ENCODE measurements around the gene MCTP1.
"Not testable (repeated sequence)": the region's sequence is repeated elsewhere in the genome, so short reads cannot be mapped to it uniquely, and the experiment has no call there.

MCTP1 gene

DNA sequence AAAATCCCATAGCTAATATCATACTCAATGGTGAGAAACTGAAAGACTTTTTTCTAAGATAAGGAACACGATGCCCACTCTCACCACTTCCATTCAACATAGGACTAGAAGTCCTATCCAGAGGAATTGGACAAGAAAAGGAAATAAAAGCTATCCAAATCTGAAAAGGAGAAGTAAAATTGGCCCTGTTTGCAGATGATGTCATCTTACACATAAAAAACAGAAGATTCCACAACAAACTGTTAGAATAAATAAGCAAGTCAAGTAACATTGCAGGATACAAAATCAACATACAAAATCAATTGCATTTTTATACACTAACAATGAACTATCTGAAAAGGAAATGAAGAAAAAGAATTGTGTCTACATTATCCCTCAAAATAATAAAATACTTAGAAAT is 308.0 kb downstream of the MCTP1 start:
- DNase-seq (ENCODE audit: extremely low spot score): no peak
- POLR2A ChIA-PET: no interaction called here
- TF ChIP-seq TARDBP (IDR thresholded peaks at IDR 0.05): no peak
- CTCF ChIA-PET: no interaction called here

DNA sequence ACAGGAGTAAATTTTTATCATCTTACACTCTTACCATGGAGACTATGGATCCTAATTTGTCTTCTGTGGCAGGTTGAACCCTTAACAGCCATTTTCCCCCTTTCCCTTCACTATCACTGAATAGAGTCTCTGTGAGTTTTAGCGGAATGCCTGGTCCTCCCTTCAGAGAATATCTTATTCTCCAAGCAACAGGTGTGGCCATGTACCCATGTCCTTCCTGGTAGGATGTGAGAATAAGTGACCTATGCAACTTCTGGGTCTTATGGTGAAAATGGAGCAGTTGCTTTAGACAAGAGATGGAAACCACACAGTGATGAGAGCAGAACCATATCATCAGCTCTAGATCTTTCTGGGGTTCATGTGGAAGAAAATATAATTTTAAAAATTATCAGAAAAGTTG is 312.6 kb downstream of the MCTP1 start:
- no peak for DNase-seq (ENCODE audit: extremely low spot score)
- CTCF ChIA-PET: no interaction called here
- POLR2A ChIA-PET: no interaction called here
- TF ChIP-seq ELF4 (IDR thresholded peaks at IDR 0.05) (no peak), NFRKB (IDR thresholded peaks at IDR 0.05) (no peak), SUZ12 (IDR thresholded peaks at IDR 0.05) (no peak), ZNF384 (IDR thresholded peaks at IDR 0.05) (no peak)

DNA sequence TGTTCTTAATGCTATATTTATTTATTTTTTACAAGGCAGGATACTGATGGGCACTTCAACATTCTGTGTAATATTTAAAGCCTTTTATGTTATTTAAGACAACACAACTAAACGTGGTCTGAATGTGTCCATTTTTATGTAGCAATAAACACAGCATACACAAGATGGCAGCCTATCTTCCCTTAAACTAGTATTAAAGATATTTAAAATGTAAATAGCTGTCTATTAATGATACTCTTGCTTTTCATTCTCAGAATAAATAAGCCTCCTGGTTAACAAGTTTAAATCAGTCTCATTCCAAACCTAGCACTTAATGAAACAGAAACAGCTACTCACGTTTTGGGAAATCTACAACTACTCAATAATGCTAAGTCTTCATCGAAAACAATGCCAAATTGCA is 315.7 kb downstream of the MCTP1 start:
- CTCF ChIA-PET: interaction anchor here (0.6 to 2.0 kb wide), 5 partner anchors 14 to 415 kb away, joined by 3 to 4 read pairs (median 3); no protein-coding TSS in a partner anchor
- no peak for TF ChIP-seq L3MBTL2 (conservative IDR thresholded peaks at IDR 0.05)
- no peak for DNase-seq (ENCODE audit: extremely low spot score)

DNA sequence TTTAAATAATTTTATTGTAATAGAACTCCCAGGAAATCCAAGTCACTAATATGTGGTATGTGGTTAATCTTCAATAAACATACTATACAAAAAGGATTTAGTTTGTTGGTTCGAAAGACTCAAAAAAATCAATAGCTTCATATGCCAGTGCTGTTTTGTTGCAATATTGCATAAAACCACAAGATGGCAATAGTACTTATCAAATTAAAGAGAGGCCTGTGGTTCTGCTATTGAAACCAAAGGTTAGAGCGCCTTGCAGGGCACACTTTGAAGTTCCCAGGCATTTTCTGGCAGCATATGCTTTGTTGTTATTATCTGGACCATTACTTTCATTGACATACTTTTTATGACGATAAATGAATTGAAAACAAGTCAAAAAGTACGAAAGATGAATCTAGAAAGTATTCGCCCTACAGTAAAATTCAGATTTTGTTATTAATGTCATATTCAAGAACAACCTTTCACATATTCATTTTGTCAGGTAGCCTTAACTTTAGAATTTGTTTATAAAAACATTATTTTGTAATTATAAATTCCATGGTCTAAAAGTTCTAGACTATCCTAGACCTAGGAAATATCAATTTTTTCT is 316.3 kb downstream of the MCTP1 start:
- CTCF ChIA-PET: interaction anchor here (0.6 to 2.0 kb wide), 5 partner anchors 13 to 300 kb away, joined by 3 to 4 read pairs (median 3); no protein-coding TSS in a partner anchor

More for the DNA sequence above, 315.7 kb downstream of the MCTP1 start:
- POLR2A ChIA-PET: interaction anchor here (0.9 kb wide), 1 partner anchor 471 kb away, joined by 3 read pairs; no protein-coding TSS in a partner anchor

DNA sequence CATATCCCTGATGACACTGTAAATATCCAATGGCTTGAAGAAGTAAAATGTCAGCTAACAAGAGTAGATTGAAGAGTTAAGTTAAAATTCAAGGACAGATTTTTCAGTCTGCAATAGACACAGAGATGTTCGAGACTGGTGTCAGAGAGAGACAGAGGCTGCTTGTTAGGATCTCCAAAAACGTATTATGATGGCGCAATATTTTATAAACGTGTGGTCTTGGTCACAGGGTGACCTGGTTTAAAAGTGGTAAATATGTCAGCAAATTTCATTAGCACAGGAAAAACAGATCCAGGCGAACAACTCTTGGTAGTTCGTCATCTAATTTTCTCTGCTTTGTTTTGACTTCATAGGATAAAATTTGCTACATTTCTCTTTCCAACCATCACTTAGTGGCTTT is 317.4 kb downstream of the MCTP1 start:
- ChIA-PET CTCF (interaction anchor here (1.0 to 1.1 kb wide), 2 partner anchors 86 to 301 kb away, joined by 3 read pairs; no protein-coding TSS in a partner anchor), POLR2A (no interaction called here)
- TF ChIP-seq SP1 (IDR thresholded peaks at IDR 0.05) (no peak), ARNT (IDR thresholded peaks at IDR 0.05) (no peak), NFRKB (IDR thresholded peaks at IDR 0.05) (no peak), FOXA1 (IDR thresholded peaks at IDR 0.05) (no peak), TARDBP (IDR thresholded peaks at IDR 0.05) (no peak), LEF1 (IDR thresholded peaks at IDR 0.05; ENCODE audit: borderline replicate concordance) (no peak), HDGF (IDR thresholded peaks at IDR 0.05; ENCODE audit: borderline replicate concordance) (no peak), FOXM1 (IDR thresholded peaks at IDR 0.05; ENCODE audit: borderline replicate concordance) (no peak), BHLHE40 (IDR thresholded peaks at IDR 0.05; ENCODE audit: borderline replicate concordance) (no peak), FOXK2 (IDR thresholded peaks at IDR 0.05) (no peak), L3MBTL2 (conservative IDR thresholded peaks at IDR 0.05) (no peak), SUZ12 (IDR thresholded peaks at IDR 0.05) (no peak), CTBP1 (IDR thresholded peaks at IDR 0.05; ENCODE audit: borderline replicate concordance) (no peak), ZNF384 (IDR thresholded peaks at IDR 0.05) (no peak), ELF4 (IDR thresholded peaks at IDR 0.05) (no peak)
- TF ChIP-seq, protein P1, sequence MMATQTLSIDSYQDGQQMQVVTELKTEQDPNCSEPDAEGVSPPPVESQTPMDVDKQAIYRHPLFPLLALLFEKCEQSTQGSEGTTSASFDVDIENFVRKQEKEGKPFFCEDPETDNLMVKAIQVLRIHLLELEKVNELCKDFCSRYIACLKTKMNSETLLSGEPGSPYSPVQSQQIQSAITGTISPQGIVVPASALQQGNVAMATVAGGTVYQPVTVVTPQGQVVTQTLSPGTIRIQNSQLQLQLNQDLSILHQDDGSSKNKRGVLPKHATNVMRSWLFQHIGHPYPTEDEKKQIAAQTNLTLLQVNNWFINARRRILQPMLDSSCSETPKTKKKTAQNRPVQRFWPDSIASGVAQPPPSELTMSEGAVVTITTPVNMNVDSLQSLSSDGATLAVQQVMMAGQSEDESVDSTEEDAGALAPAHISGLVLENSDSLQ (IDR thresholded peaks at IDR 0.05): no peak
- no peak for DNase-seq (ENCODE audit: extremely low spot score)

More for the DNA sequence above, 316.3 kb downstream of the MCTP1 start:
- POLR2A ChIA-PET: interaction anchor here (0.9 kb wide), 1 partner anchor 470 kb away, joined by 3 read pairs; no protein-coding TSS in a partner anchor
- peak; percentile 48 for DNase-seq (ENCODE audit: extremely low spot score)
- no peak for TF ChIP-seq TARDBP (IDR thresholded peaks at IDR 0.05)
- 0 out of 2 replicates have a peak, but pooled peaks have one; percentile 21 for TF ChIP-seq FOXA1 (IDR thresholded peaks at IDR 0.05)

DNA sequence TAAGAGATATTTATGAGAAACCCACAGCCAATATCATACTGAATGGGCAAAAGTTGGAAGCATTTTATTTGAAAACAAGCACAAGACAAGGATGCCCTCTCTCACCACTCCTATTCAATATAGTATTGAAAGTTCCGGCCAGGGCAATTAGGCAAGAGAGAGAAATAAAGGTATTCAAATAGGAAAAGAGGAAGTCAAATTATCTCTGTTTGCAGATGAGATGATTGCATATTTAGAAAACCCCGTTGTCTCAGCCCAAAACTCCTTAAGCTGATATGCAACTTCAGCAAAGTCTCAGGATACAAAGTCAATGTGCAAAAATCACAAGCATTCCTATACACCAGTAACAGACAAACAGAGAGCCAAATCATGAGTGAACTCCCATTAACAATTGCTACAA is 325.6 kb downstream of the MCTP1 start:
- DNase-seq (ENCODE audit: extremely low spot score); POLR2A ChIA-PET; CTCF ChIA-PET: not testable (repeated sequence)

DNA sequence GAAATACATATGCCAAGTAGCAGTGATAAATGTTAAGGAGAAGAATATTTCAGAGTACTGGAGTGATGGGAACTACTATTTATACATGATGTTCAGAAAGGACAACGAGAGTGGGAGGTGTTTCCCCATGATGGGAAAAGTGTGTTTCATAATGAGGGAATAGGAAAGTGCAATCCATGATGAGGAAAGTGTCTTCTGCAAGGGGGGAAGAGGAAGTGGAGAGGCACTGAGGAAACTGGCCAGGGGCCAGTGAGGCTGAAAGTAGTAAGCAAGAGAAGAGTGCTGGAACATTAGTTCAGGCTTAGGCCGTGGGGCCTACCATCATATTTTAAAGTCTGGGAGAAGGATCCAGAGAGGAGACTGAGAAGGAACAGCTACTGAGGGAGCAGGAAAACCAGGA is 339.2 kb downstream of the MCTP1 start:
- ChIA-PET POLR2A (no interaction called here), CTCF (no interaction called here)
- TF ChIP-seq BHLHE40 (IDR thresholded peaks at IDR 0.05; ENCODE audit: borderline replicate concordance): no peak
- no peak for TF ChIP-seq ZNF384 (IDR thresholded peaks at IDR 0.05)
- TF ChIP-seq ARNT (IDR thresholded peaks at IDR 0.05): no peak
- no peak for TF ChIP-seq LEF1 (IDR thresholded peaks at IDR 0.05; ENCODE audit: borderline replicate concordance)
- TF ChIP-seq, protein P1 (IDR thresholded peaks at IDR 0.05): no peak
- no peak for TF ChIP-seq ELF4 (IDR thresholded peaks at IDR 0.05)
- TF ChIP-seq TARDBP (IDR thresholded peaks at IDR 0.05): no peak
- no peak for TF ChIP-seq FOXM1 (IDR thresholded peaks at IDR 0.05; ENCODE audit: borderline replicate concordance)
- no peak for TF ChIP-seq SP1 (IDR thresholded peaks at IDR 0.05)
- DNase-seq (ENCODE audit: extremely low spot score): no peak

DNA sequence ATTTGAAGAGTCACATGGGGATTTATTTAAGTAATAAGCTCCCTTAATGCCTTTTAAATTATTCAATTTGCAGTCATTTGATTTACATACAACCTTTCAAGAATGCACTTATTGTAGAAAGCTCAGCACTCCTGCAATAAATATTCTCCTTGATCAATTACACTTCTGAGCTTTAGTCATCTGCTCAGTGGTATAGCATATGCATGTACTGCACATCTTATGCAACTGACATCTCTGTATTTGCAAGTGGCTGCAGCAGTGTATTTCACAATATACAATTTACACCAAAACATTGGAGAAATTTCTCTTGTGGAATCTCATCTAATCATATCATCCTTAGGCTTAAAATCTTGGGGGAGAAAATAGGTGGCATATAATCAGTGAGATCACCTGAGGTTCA is 340.7 kb downstream of the MCTP1 start:
- DNase-seq (ENCODE audit: extremely low spot score): no peak
- TF ChIP-seq FOXM1 (IDR thresholded peaks at IDR 0.05; ENCODE audit: borderline replicate concordance) (no peak), L3MBTL2 (conservative IDR thresholded peaks at IDR 0.05) (no peak)
- ChIA-PET CTCF (no interaction called here), POLR2A (no interaction called here)
